ENCODE data around the gene ROR1.

ROR1 gene

GRCh38 chr1:64039390-64039926 is 265.6 kb downstream of the ROR1 start (continued):
- TF ChIP-seq, protein P1, sequence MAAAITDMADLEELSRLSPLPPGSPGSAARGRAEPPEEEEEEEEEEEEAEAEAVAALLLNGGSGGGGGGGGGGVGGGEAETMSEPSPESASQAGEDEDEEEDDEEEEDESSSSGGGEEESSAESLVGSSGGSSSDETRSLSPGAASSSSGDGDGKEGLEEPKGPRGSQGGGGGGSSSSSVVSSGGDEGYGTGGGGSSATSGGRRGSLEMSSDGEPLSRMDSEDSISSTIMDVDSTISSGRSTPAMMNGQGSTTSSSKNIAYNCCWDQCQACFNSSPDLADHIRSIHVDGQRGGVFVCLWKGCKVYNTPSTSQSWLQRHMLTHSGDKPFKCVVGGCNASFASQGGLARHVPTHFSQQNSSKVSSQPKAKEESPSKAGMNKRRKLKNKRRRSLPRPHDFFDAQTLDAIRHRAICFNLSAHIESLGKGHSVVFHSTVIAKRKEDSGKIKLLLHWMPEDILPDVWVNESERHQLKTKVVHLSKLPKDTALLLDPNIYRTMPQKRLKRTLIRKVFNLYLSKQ (tag by site-specific recombination; IDR thresholded peaks at IDR 0.05; ENCODE audit: borderline replicate concordance): no peak
- no peak for TF ChIP-seq ZNF560 (tag by site-specific recombination; IDR thresholded peaks at IDR 0.05; ENCODE audit: borderline replicate concordance)
- TF ChIP-seq EGR2 (tag by site-specific recombination; IDR thresholded peaks at IDR 0.05; ENCODE audit: low read depth): no peak
- no peak for TF ChIP-seq ZNF768 (tag by site-specific recombination; IDR thresholded peaks at IDR 0.05)
- TF ChIP-seq, protein P2, sequence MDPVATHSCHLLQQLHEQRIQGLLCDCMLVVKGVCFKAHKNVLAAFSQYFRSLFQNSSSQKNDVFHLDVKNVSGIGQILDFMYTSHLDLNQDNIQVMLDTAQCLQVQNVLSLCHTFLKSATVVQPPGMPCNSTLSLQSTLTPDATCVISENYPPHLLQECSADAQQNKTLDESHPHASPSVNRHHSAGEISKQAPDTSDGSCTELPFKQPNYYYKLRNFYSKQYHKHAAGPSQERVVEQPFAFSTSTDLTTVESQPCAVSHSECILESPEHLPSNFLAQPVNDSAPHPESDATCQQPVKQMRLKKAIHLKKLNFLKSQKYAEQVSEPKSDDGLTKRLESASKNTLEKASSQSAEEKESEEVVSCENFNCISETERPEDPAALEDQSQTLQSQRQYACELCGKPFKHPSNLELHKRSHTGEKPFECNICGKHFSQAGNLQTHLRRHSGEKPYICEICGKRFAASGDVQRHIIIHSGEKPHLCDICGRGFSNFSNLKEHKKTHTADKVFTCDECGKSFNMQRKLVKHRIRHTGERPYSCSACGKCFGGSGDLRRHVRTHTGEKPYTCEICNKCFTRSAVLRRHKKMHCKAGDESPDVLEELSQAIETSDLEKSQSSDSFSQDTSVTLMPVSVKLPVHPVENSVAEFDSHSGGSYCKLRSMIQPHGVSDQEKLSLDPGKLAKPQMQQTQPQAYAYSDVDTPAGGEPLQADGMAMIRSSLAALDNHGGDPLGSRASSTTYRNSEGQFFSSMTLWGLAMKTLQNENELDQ (tag by site-specific recombination; IDR thresholded peaks at IDR 0.05; ENCODE audit: low read depth): no peak
- no peak; the same call in 1 of the 2 replicates for TF ChIP-seq ZNF623 (tag by site-specific recombination; IDR thresholded peaks at IDR 0.05)
- peak; percentile 98 for TF ChIP-seq ZEB2 (tag by site-specific recombination; IDR thresholded peaks at IDR 0.05)
- TF ChIP-seq ZNF677 (tag by site-specific recombination; IDR thresholded peaks at IDR 0.05): no peak
- peak; percentile 28; the same call in 1 of the 2 replicates for TF ChIP-seq GLI2 (tag by site-specific recombination; IDR thresholded peaks at IDR 0.05; ENCODE audit: borderline replicate concordance, low read depth)
- TF ChIP-seq MZF1 (tag by site-specific recombination; IDR thresholded peaks at IDR 0.05; ENCODE audit: borderline replicate concordance): no peak; the same call in 1 of the 2 replicates
- TF ChIP-seq ZNF341 (tag by site-specific recombination; IDR thresholded peaks at IDR 0.05; ENCODE audit: low read depth): no peak
- TF ChIP-seq, protein P3, sequence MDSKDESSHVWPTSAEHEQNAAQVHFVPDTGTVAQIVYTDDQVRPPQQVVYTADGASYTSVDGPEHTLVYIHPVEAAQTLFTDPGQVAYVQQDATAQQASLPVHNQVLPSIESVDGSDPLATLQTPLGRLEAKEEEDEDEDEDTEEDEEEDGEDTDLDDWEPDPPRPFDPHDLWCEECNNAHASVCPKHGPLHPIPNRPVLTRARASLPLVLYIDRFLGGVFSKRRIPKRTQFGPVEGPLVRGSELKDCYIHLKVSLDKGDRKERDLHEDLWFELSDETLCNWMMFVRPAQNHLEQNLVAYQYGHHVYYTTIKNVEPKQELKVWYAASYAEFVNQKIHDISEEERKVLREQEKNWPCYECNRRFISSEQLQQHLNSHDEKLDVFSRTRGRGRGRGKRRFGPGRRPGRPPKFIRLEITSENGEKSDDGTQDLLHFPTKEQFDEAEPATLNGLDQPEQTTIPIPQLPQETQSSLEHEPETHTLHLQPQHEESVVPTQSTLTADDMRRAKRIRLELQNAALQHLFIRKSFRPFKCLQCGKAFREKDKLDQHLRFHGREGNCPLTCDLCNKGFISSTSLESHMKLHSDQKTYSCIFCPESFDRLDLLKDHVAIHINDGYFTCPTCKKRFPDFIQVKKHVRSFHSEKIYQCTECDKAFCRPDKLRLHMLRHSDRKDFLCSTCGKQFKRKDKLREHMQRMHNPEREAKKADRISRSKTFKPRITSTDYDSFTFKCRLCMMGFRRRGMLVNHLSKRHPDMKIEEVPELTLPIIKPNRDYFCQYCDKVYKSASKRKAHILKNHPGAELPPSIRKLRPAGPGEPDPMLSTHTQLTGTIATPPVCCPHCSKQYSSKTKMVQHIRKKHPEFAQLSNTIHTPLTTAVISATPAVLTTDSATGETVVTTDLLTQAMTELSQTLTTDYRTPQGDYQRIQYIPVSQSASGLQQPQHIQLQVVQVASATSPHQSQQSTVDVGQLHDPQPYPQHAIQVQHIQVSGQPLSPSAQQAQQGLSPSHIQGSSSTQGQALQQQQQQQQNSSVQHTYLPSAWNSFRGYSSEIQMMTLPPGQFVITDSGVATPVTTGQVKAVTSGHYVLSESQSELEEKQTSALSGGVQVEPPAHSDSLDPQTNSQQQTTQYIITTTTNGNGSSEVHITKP (tag by site-specific recombination; IDR thresholded peaks at IDR 0.05): peak; percentile 78
- no peak for TF ChIP-seq ZNF664 (tag by site-specific recombination; IDR thresholded peaks at IDR 0.05)
- no peak for TF ChIP-seq ZNF544 (tag by site-specific recombination; IDR thresholded peaks at IDR 0.05)
- no peak; the same call in 1 of the 2 replicates for TF ChIP-seq HIC1 (tag by site-specific recombination; IDR thresholded peaks at IDR 0.05)
- TF ChIP-seq ZNF121 (tag by site-specific recombination; IDR thresholded peaks at IDR 0.05): no peak; the same call in 1 of the 2 replicates
- peak; percentile 77 for TF ChIP-seq OVOL3 (tag by site-specific recombination; IDR thresholded peaks at IDR 0.05)
- no peak for TF ChIP-seq ZNF292 (tag by site-specific recombination; IDR thresholded peaks at IDR 0.05; ENCODE audit: borderline replicate concordance, low read depth)
- TF ChIP-seq ZNF629 (tag by site-specific recombination; IDR thresholded peaks at IDR 0.05): peak; percentile 99
- TF ChIP-seq, protein P4, sequence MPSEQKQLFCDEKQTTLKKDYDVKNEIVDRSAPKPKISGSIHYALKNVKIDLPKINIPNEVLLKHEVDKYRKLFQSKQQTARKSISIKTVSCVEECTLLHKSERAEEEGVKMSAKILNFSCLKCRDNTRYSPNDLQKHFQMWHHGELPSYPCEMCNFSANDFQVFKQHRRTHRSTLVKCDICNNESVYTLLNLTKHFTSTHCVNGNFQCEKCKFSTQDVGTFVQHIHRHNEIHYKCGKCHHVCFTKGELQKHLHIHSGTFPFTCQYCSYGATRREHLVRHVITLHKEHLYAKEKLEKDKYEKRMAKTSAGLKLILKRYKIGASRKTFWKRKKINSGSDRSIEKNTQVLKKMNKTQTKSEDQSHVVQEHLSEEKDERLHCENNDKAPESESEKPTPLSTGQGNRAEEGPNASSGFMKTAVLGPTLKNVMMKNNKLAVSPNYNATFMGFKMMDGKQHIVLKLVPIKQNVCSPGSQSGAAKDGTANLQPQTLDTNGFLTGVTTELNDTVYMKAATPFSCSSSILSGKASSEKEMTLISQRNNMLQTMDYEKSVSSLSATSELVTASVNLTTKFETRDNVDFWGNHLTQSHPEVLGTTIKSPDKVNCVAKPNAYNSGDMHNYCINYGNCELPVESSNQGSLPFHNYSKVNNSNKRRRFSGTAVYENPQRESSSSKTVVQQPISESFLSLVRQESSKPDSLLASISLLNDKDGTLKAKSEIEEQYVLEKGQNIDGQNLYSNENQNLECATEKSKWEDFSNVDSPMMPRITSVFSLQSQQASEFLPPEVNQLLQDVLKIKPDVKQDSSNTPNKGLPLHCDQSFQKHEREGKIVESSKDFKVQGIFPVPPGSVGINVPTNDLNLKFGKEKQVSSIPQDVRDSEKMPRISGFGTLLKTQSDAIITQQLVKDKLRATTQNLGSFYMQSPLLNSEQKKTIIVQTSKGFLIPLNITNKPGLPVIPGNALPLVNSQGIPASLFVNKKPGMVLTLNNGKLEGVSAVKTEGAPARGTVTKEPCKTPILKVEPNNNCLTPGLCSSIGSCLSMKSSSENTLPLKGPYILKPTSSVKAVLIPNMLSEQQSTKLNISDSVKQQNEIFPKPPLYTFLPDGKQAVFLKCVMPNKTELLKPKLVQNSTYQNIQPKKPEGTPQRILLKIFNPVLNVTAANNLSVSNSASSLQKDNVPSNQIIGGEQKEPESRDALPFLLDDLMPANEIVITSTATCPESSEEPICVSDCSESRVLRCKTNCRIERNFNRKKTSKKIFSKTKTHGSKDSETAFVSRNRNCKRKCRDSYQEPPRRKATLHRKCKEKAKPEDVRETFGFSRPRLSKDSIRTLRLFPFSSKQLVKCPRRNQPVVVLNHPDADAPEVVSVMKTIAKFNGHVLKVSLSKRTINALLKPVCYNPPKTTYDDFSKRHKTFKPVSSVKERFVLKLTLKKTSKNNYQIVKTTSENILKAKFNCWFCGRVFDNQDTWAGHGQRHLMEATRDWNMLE (tag by site-specific recombination; conservative IDR thresholded peaks at IDR 0.05; ENCODE audit: low read depth): peak; percentile 60; the same call in 1 of the 2 replicates
- TF ChIP-seq ZFP41 (tag by site-specific recombination; IDR thresholded peaks at IDR 0.05; ENCODE audit: borderline replicate concordance): no peak

All from HEK293 (cell line).